NCI-H1694 treated with DMSO at 0.1 percent for 48 hours (cell line): ENCODE data around the gene INTS15.

ENCODE experiments used
- DNase-seq: peaks from one replicate; lab custom pipeline; 2025; lab: John Stamatoyannopoulos, UW

Gene INTS15

DNA sequence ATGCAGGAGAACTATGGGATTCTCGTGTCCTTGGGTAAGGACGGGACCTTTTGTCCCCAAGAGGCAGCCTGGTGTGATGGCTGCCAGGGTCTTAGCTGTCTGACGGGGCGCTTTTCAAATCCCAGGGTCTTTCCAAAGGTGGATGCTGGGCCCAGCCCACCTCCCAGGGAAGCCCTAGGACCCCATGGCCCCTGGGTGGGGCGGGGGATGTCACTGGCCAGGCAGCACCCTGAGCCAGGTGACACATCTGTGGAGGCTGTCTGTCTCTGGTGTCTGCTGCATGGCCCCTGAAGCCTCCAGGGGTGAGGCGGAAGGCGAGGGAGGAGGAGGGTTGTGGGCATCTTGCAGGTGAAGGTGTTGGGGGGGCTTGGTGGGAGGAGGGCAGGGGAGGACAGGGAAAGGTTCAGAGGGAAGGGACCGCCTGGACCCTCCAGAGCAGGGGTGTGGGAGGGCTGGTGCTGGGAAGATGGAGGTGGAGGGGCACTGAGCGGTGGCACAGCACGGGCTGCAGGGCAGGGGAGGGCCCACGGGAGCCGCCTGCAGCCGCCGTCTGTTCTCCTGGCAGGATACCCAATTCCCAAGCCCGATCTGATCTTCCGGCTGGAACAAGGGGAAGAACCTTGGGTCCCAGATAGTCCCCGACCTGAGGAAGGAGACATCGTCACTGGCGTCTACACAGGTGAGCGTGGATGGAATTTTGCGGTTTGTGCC lies 54.2 kb downstream of the INTS15 start:
- no peak for DNase-seq

GRCh38 chr7:6644728-6645127 lies 54.9 kb downstream of the INTS15 start:
- DNase-seq = no peak

GRCh38 chr7:6646465-6646864 lies 56.6 kb downstream of the INTS15 start:
- DNase-seq = no peak

DNA sequence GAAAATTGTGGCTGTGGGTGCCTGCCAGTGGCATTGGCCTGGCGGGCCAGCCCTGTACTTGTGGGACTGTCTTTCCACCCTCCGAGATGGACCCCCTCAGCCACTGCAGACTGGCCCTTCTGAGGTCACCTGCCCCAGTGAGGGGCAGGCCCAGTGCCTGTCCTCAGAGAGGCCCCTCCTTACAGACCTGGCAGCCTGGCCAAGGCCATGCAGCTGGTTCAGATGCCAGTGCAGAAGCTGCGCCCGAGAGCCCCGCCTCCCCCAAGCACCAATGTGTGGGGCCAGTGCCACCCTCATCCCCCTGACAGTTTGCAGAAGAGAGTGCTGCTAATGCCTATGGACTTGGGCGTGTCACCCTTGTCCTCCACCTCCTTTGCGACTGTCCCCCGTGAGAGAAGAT lies 57.3 kb downstream of the INTS15 start:
- DNase-seq = no peak

DNA sequence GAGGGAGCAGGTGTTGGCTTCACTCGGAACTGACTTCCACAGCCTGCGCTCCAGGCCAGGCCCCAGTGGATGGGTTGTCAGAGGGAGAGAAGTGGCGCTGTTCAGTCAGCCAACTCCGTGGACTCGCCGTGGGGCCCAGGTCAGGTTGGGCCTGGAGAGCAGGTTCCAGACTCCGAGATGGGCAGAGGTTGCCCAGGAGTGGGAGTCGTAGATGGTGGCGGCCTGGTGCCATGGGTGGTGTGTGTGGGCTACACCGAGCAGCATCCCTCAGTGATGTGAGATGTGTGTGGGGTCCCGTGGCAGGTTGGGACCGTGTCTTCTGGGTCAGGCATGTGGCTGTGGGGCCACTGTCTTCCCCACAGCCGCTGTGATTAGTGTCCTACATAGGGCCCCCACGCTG lies 57.7 kb downstream of the INTS15 start:
- DNase-seq = no peak

- no peak for DNase-seq
Observed at GRCh38 chr7:6648066-6648814, 58.4 kb downstream of the INTS15 start.

GRCh38 chr7:6648815-6649104 lies 58.9 kb downstream of the INTS15 start:
- no peak for DNase-seq

GRCh38 chr7:6649241-6649961 lies 59.6 kb downstream of the INTS15 start:
- no peak for DNase-seq

- DNase-seq = no peak
Observed at GRCh38 chr7:6650086-6650485, 60.3 kb downstream of the INTS15 start.

DNA sequence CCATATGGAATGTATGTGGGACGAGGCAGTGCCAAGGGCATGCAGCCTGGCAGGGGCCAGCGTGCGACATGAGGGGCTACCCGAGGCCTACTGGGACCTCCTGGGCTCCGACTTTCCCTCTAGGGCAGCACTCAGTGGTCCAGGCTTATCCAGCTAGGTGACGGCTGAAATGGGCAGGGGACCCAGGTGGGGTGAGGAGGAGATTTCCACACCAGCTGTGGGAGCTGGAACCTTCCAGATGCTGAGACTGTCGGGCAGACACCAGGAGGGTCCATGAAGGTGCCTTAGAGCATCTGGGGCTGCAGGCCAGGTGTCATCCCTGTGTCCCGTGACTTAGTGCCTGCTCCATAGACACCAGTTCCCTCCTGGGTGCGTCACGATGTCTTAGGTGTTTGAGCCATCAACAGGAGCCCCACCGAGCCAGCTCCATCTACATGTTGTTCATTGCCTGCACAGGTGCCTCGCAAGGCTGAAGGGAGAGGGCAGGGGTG lies 60.7 kb downstream of the INTS15 start:
- DNase-seq = no peak

- no peak for DNase-seq
Observed at GRCh38 chr7:6651851-6652445, 62.1 kb downstream of the INTS15 start.

DNA sequence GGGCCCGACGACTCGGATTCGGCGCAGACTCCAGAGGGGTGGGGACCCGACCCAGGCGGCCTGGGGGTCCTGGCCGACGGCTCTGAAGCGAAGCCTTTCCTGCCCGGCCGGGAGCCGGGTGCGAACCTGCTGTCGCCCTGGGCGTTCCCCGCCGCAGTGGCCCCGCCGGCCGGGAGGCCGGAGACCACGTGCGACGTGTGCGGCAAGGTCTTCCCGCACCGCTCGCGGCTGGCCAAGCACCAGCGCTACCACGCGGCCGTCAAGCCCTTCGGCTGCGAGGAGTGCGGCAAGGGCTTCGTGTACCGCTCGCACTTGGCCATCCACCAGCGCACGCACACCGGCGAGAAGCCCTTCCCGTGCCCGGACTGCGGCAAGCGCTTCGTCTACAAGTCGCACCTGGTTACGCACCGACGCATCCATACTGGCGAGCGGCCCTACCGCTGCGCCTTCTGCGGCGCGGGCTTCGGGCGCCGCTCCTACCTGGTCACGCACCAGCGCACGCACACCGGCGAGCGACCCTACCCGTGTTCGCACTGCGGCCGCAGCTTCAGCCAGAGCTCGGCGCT lies 62.7 kb downstream of the INTS15 start:
- no peak for DNase-seq

- DNase-seq = no peak
Observed at GRCh38 chr7:6653071-6654003, 63.5 kb downstream of the INTS15 start.

GRCh38 chr7:6654113-6654841 lies 64.5 kb downstream of the INTS15 start:
- DNase-seq = no peak

DNA sequence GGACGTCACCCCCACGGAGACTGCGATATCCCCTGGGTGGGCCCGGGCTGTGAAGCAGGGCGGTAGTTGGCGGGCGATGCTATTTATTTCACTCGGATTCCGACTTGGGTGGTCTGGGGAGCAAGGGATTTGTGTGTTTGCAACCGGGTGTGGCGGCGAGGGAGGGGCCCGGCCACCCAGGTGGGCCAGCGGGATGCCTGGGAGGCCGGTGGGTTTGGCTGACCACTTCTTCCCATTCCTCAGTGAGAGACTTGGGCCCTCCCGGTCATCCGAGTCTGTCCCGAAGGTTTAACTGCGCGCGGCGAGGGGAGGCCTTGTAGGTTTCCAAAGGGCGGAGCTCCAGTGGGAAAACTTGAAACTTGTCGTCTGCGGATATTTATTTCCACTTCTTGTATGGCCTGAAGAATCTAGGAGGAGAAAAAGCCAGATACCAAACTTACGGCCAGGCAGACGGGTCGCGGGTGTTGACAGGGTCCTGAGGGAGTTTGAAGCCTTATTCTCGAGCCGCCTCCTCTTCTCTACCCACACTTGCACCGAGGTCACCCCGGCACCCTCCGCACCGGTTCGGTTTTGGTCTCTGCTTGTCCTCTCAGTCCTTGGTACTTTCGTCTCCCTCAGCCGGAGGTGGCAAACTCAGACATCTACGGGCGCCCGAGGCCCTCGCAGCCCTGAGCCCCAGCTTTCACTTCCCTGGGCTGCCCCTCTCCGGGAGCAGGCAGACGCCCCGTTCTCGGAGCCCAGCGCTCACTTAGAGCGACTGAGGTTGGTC lies 65.2 kb downstream of the INTS15 start:
- DNase-seq = no peak

GRCh38 chr7:6655636-6656385 lies 66.0 kb downstream of the INTS15 start:
- DNase-seq = no peak

- DNase-seq = no peak
Observed at GRCh38 chr7:6656413-6656812, 66.6 kb downstream of the INTS15 start.
